ENCODE data around the gene NKAIN2.
"Not testable (repeated sequence)": the region's sequence is repeated elsewhere in the genome, so short reads cannot be mapped to it uniquely, and the experiment has no call there.

NKAIN2 gene

GRCh38 chr6:124714728-124715127 is 911.1 kb downstream of the NKAIN2 start:
- no peak overlapping the region for H3K4me3 ChIP-seq (ENCODE audit: low read depth in 1 of 2, low read length in 1 of 2)
- H3K27me3 ChIP-seq: no peaks in the 10 kb centered on the region
- H3K36me3 ChIP-seq: no peaks in the 10 kb centered on the region
- H3K4me1 ChIP-seq (ENCODE audit: control insufficient read depth in 1 of 2, insufficient read depth in 1 of 2, low read depth in 1 of 2, low read length in 1 of 2): no peaks in the 10 kb centered on the region
- no peak overlapping the region for H3K27ac ChIP-seq
- peaks cover 4% of the 10 kb centered on the region for H3K9me3 ChIP-seq
- TF ChIP-seq CTCF (IDR thresholded peaks at IDR 0.05): no peak

- TF ChIP-seq CTCF (IDR thresholded peaks at IDR 0.05): no peak
- H3K27ac ChIP-seq: no peak overlapping the region
- H3K9me3 ChIP-seq: peaks cover 4% of the 10 kb centered on the region
- H3K4me3 ChIP-seq (ENCODE audit: low read depth in 1 of 2, low read length in 1 of 2): no peak overlapping the region
- H3K4me1 ChIP-seq (ENCODE audit: control insufficient read depth in 1 of 2, insufficient read depth in 1 of 2, low read depth in 1 of 2, low read length in 1 of 2): no peaks in the 10 kb centered on the region
- no peaks in the 10 kb centered on the region for H3K36me3 ChIP-seq
- no peaks in the 10 kb centered on the region for H3K27me3 ChIP-seq
These were observed 916.2 kb downstream of the NKAIN2 start for GRCh38 chr6:124719913-124720312.

DNA sequence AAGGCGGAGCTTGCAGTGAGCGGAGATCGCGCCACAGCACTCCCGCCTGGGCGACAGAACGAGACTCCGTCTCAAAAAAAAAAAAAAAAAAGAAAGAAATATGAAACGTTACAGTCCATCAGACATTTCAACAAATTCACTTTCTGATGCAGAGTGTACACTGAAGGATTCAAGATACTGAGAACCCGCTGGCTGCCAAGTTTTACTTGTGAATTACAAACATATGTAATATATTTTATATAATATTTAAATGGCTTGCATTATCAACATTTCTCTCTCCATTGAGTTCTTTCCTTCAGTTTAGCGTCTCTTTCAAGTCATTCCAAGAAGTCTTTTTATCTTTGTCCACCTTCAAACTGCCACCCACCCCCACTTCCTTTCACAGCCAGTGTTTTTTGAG is 917.7 kb downstream of the NKAIN2 start:
- peaks cover 4% of the 10 kb centered on the region for H3K9me3 ChIP-seq
- no peaks in the 10 kb centered on the region for H3K36me3 ChIP-seq
- TF ChIP-seq CTCF (IDR thresholded peaks at IDR 0.05): no peak
- no peaks in the 10 kb centered on the region for H3K27me3 ChIP-seq
- no peaks in the 10 kb centered on the region for H3K4me1 ChIP-seq (ENCODE audit: control insufficient read depth in 1 of 2, insufficient read depth in 1 of 2, low read depth in 1 of 2, low read length in 1 of 2)
- no peak overlapping the region for H3K27ac ChIP-seq
- no peak overlapping the region for H3K4me3 ChIP-seq (ENCODE audit: low read depth in 1 of 2, low read length in 1 of 2)

DNA sequence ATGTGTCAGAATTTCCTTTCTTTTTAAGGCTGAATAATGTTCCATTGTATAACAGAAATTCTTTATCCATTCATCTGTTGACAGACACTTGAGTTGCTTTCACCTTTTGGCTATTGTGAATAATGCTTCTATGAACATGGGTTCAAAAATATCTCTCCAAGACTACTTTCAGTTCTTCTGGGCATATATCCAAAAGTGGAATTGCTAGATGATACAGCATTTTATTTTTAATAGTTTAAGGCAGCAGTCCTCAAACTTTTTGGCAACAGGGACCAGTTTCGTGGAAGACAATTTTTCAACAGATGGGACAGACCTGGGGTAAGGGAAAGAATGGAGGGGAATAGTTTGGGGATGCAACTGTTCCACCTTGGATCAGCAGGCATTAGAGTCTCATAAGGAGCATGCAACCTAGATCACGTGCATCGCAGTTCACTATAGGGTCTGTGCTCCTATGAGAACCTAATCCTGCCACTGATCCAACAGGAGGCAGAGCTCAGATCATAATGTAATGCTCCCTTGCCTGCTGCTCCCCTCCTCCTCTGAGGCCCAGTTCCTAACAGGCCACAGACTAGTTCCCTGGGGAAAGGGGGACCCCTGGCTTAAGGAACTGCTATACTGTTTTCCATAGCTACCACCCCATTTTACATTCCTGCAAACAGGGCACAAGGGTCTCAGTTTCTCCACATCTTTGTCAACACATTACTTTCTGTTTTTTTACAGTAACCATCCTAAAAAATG is 918.6 kb downstream of the NKAIN2 start:
- H3K4me1 ChIP-seq (ENCODE audit: control insufficient read depth in 1 of 2, insufficient read depth in 1 of 2, low read depth in 1 of 2, low read length in 1 of 2): no peaks in the 10 kb centered on the region
- H3K9me3 ChIP-seq: peaks cover 4% of the 10 kb centered on the region
- no peak overlapping the region for H3K4me3 ChIP-seq (ENCODE audit: low read depth in 1 of 2, low read length in 1 of 2)
- TF ChIP-seq CTCF (IDR thresholded peaks at IDR 0.05): no peak
- no peaks in the 10 kb centered on the region for H3K27me3 ChIP-seq
- H3K36me3 ChIP-seq: no peaks in the 10 kb centered on the region
- no peak overlapping the region for H3K27ac ChIP-seq

GRCh38 chr6:124723671-124724070 is 920.0 kb downstream of the NKAIN2 start:
- Histone ChIP-seq H3K4me3 (ENCODE audit: low read depth in 1 of 2, low read length in 1 of 2) (no peak overlapping the region), H3K27me3 (no peaks in the 10 kb centered on the region), H3K36me3 (no peaks in the 10 kb centered on the region), H3K9me3 (no peaks in the 10 kb centered on the region), H3K27ac (no peak overlapping the region), H3K4me1 (ENCODE audit: control insufficient read depth in 1 of 2, insufficient read depth in 1 of 2, low read depth in 1 of 2, low read length in 1 of 2) (no peaks in the 10 kb centered on the region)
- TF ChIP-seq CTCF (IDR thresholded peaks at IDR 0.05): no peak

- H3K36me3 ChIP-seq; H3K4me1 ChIP-seq (ENCODE audit: control insufficient read depth in 1 of 2, insufficient read depth in 1 of 2, low read depth in 1 of 2, low read length in 1 of 2); H3K4me3 ChIP-seq (ENCODE audit: low read depth in 1 of 2, low read length in 1 of 2); H3K9me3 ChIP-seq; H3K27ac ChIP-seq; H3K27me3 ChIP-seq: not testable (repeated sequence)
These were observed 934.1 kb downstream of the NKAIN2 start for GRCh38 chr6:124737804-124738203.
